Astrocyte of the cerebellum (primary cell): ENCODE data around the gene KBTBD3.
A peak's percentile ranks its signal among the peaks of the same experiment; 100 is the strongest.

ENCODE experiments used
- DNase-seq: peaks from one replicate; pipeline ENCODE4 v3.0.0-alpha.2; 2011; ENCODE audit warnings: low read depth
- H3K4me3 ChIP-seq: 2 replicates; pipeline ENCODE4 v1.5.1; 2011; ENCODE audit warnings: mild to moderate bottlenecking, low read depth, low read length, moderate library complexity
- in situ Hi-C: cut with HindIII; loops from 2 replicates; pipeline ENCODE4 v1.10.0; 2017; ENCODE audit warnings: low sequenced_read_pairs
- TF ChIP-seq, protein P1 (sequence below): IDR thresholded peaks from 2 replicates; pipeline ENCODE4 v1.5.1; 2012; ENCODE audit warnings: low read length, low read depth, moderate library complexity, mild to moderate bottlenecking; ENCODE audit errors: missing control alignments

KBTBD3 gene

DNA sequence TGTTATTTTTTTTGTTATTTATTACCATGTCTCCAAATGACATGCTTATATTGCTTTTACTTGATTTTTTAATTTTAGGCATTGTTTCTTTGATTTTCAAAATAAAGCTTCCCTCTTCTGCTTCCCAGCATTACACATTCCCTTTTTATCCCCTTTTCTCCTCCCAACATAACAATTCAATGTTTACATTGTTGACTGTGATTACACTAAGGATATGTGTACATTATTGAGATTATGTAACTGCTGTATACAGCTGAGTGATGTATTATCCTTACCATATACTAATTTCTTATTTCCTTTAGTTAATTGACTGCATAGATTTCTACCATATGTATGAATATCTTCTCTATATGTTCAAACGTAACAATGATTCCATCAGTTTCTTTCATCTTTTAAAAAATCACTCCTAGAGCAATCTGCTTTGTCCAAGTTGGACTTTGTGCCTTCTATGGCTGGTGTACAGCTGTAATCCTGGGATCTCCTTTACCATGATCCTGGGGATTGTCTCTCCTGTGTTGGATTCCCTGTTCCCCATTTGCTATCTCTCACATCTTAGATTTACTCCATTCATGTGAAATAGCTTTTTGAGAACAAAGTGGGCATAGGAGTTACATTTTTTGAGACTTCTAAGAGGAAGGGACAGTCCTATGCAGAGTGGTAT, 21.9 kb upstream of the KBTBD3 start:
- in situ Hi-C loops: no loop called here
- TF ChIP-seq, protein P1, sequence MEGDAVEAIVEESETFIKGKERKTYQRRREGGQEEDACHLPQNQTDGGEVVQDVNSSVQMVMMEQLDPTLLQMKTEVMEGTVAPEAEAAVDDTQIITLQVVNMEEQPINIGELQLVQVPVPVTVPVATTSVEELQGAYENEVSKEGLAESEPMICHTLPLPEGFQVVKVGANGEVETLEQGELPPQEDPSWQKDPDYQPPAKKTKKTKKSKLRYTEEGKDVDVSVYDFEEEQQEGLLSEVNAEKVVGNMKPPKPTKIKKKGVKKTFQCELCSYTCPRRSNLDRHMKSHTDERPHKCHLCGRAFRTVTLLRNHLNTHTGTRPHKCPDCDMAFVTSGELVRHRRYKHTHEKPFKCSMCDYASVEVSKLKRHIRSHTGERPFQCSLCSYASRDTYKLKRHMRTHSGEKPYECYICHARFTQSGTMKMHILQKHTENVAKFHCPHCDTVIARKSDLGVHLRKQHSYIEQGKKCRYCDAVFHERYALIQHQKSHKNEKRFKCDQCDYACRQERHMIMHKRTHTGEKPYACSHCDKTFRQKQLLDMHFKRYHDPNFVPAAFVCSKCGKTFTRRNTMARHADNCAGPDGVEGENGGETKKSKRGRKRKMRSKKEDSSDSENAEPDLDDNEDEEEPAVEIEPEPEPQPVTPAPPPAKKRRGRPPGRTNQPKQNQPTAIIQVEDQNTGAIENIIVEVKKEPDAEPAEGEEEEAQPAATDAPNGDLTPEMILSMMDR: no peak
- DNase-seq: no peak

DNA sequence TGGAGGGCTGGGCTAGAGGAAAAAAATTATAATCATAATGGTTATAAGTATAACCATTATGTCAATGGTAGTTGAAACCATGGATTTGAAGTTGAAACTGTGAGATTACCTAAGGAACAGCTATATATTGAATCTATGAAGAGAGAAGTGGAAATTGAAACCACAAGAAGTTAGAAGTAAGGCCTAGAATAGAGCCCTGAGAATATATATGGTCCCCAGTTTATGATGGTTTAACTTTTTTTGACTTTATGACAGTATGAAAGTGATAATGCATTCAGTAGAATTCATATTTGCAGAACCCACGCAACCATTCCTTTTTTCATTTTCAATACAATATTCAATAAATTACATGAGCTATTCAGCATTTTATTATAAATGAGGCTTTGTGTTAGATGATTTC, 15.3 kb upstream of the KBTBD3 start:
- in situ Hi-C loops: no loop called here
- DNase-seq: no peak
- no peak overlapping the region for H3K4me3 ChIP-seq
- TF ChIP-seq, protein P1: no peak

More for the DNA sequence above, 21.9 kb upstream of the KBTBD3 start:
- no peak overlapping the region for H3K4me3 ChIP-seq

DNA sequence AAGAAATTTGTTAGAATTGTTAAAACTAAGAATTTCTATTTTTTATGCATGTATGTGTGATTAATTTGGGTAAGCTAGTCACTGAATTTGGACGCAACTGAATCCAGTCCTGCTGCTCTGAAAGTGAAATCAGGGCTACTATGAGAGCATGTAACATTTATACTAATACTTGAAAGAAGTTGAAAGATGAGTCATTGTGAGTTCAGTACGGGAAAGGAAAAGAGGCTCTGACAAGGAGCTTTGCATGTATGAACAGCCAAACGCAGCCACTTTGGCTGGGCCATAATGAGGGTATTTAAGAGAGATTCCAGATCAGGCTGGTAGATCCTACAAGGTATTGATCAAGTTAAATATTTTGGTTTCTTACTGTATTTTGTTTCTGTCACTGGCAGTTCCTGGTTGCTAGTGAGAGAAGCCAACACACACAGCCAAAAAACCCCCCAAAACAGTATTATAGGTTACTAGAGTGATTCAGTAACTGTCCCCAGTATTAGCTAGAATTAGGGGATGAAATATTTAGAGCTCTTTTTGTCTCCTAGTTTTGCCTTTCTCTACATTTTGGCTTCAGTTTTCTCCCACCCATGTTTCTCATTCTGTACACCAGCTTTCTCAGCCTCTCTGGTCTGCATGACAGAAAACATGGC, 14.5 kb upstream of the KBTBD3 start:
- peak; percentile 57 for DNase-seq
- H3K4me3 ChIP-seq: no peak overlapping the region
- TF ChIP-seq, protein P1: no peak
- in situ Hi-C loops: no loop called here

DNA sequence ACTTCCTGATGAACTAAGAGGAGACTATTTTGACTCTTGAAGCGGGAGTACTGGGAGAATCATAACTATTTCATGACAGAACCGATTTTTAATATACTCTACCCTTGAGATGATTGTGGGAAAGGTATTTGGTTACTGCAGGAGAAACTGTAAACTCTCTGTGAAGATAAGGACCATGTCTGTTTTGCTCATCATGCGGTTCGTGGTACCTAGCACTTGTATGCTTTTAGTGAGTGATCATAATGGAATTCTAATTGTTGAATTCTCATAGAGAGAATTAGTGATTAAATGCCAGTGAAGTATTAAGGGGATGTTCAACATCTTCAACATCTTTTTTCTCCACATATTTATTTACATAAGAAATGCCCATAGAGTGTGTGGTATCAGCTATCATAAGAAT, 11.7 kb upstream of the KBTBD3 start:
- in situ Hi-C loops: no loop called here
- DNase-seq: no peak
- TF ChIP-seq, protein P1: no peak
- no peak overlapping the region for H3K4me3 ChIP-seq

DNA sequence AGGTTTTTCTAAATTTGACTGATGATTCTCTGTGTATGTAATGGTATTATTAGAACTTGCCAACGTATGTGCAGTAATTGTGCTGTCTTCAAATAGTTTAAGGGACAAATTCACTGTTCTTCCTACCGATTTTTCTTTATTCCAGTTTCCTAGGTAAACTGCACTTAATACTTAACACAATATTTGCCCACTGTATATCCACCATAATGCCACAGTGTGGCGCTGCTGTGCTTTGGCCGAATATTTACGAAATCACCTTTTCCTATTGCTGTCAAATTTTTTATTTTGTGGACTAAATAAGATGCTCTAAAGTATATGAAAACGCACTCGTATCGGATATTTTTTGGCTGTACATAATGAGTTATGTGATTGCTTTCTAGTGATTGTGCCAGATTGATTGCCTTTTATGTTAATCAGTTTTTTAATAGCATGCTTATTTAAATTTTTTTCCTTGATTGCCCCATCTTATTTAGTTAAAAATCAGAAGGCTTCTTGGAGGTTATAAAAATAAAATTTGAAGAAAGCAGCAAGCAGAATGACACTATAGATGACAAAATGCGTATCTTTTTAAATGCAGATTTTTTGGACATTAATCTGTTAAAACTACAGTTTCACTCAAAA, 10.8 kb upstream of the KBTBD3 start:
- in situ Hi-C loops: no loop called here
- H3K4me3 ChIP-seq: no peak overlapping the region
- TF ChIP-seq, protein P1: peak; percentile 88
- peak; percentile 51 for DNase-seq

DNA sequence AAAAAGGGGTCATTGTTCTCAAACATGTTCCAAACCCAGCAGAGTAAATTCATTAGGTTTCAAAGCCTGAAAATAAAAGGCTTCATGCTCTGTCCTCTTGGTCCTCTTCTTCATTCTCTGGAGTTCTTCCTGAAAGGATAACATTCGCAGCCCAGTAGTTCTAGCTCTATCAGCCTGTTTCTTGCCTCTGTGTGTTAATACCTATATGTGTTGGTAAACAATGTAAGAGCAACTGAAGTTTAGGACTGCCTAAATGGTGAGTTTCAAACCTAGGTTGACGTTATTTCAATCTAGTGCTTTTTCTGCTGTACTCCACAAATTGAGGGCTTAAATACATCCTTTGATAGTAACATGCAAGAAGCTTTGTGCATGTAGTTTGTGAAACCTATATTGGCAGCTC, 9.7 kb upstream of the KBTBD3 start:
- TF ChIP-seq, protein P1: no peak
- H3K4me3 ChIP-seq: no peak overlapping the region
- no peak for DNase-seq
- in situ Hi-C loops: no loop called here
